HepG2 (cell line): ENCODE results near the gene TSC1. TPM values are rescaled to one million over a fixed set of nuclear protein-coding genes. Genes with fewer than 3 reads are reported as not detected.

ENCODE experiments used
- ATAC-seq: fragments of 200-7000 bp; cut with Tn5 transposase; 3 replicates; pipeline ENCODE4 v1.9.1; 2020; ENCODE audit warnings: mild to moderate bottlenecking, moderate library complexity
- BruUV-seq: library from RNA; stranded (reverse); fragments of 400-500 nt; replicated peaks from 2 replicates; lab custom pipeline; 2021; lab: Mats Ljungman, UMichigan
- CTCF ChIA-PET: fragments of 300-600 bp; formaldehyde crosslinking; extraction: SDS; loops from one replicate; lab custom pipeline; 2021; ENCODE audit warnings: low total read pairs, inconsistent platforms, low intra/inter-chr PET ratio; lab: Yijun Ruan, JAX
- POLR2A ChIA-PET: fragments of 350-600 bp; sonication (Branson Sonifier 250); formaldehyde crosslinking; loops from one replicate; lab custom pipeline; 2020; ENCODE audit warnings: antibody characterized with exemption, inconsistent platforms; lab: Yijun Ruan, JAX
- DNase-seq: peaks from one replicate; pipeline ENCODE4 v3.0.0-alpha.2; 2015; ENCODE audit warnings: low spot score
- FAIRE-seq: peaks from 3 replicates; lab custom pipeline; 2011; peaks lifted over from hg19 to GRCh38; lab: Jason Lieb, UNC
- H2AFZ ChIP-seq: one replicate; pipeline ENCODE4 v1.6.1; 2011; ENCODE audit warnings: low read length, inconsistent platforms
- H3K27ac ChIP-seq: fragments of 300-600 bp; 3 replicates; pipeline ENCODE4 v1.8.0; 2011; ENCODE audit warnings: mixed run types, mild to moderate bottlenecking, mixed read lengths, low read length, inconsistent platforms; ENCODE audit not compliant: insufficient read depth; ENCODE audit errors: extremely low read length
- H3K27me3 ChIP-seq, 2 experiments: fragments of 200-600 bp in 1 of 2; 2 replicates in 1 of 2; 3 replicates in 1 of 2; pipeline versions ENCODE4 v1.6.0 to v1.8.0; 2011; ENCODE audit warnings: low read length in 2 of 2, mild to moderate bottlenecking in 2 of 2, moderate library complexity in 2 of 2, inconsistent platforms in 1 of 2; ENCODE audit not compliant: insufficient read depth in 2 of 2, control insufficient read depth in 1 of 2
- H3K36me3 ChIP-seq, 2 experiments: fragments of 200-600 bp in 1 of 2; replicated peaks in 1 of 2; 2 replicates in 1 of 2; 3 replicates in 1 of 2; pipeline versions ENCODE4 v1.5.1 to v1.8.0; 2011; ENCODE audit warnings: low read length in 2 of 2, inconsistent platforms in 1 of 2; ENCODE audit not compliant: insufficient read depth in 2 of 2, control insufficient read depth in 1 of 2
- H3K4me1 ChIP-seq: 2 replicates; pipeline ENCODE4 v1.5.1; 2012; ENCODE audit warnings: low read length, inconsistent platforms; ENCODE audit not compliant: insufficient read depth
- H3K4me2 ChIP-seq: 2 replicates; pipeline ENCODE4 v1.6.0; 2011; ENCODE audit warnings: low read depth, low read length, inconsistent platforms
- H3K4me3 ChIP-seq, 3 experiments: fragments of 200-600 bp in 1 of 3; sonication (generic), shearing (Covaris generic) in 1 of 3; replicated peaks in 1 of 3; 2 replicates each; pipeline ENCODE4 v1.5.1; 2011 to 2016; ENCODE audit warnings: low read length in 3 of 3, inconsistent platforms in 2 of 3, low read depth in 2 of 3, mild to moderate bottlenecking in 2 of 3, control low read depth in 1 of 3, mixed read lengths in 1 of 3; ENCODE audit not compliant: insufficient read depth in 1 of 3
- H3K79me2 ChIP-seq: one replicate; pipeline ENCODE4 v1.6.1; 2011; ENCODE audit warnings: low read length, inconsistent platforms; ENCODE audit not compliant: insufficient read depth
- H3K9ac ChIP-seq: 2 replicates; pipeline ENCODE4 v1.6.0; 2011; ENCODE audit warnings: mild to moderate bottlenecking, low read depth, low read length, inconsistent platforms; ENCODE audit not compliant: insufficient read depth
- H3K9me3 ChIP-seq: 2 replicates; pipeline ENCODE4 v1.5.1; 2012; ENCODE audit warnings: mild to moderate bottlenecking, low read length
- H4K20me1 ChIP-seq: 2 replicates; pipeline ENCODE4 v1.6.0; 2011; ENCODE audit warnings: inconsistent platforms, mild to moderate bottlenecking, low read length, moderate library complexity; ENCODE audit not compliant: insufficient read depth
- CCAR2 ChIP-seq: fragments of 200-400 bp; formaldehyde crosslinking; optimal IDR thresholded peaks from 2 replicates; pipeline ENCODE3; 2018; ENCODE audit warnings: low read depth, mild to moderate bottlenecking, low read length, moderate library complexity
- ETV5 ChIP-seq: IDR thresholded peaks from 2 replicates; pipeline ENCODE4 v1.6.1; 2018; ENCODE audit warnings: missing biosample characterization, missing genetic modification reagents, inconsistent platforms, borderline replicate concordance
- ISL2 ChIP-seq: sonication (generic); formaldehyde crosslinking; IDR thresholded peaks from 2 replicates; pipeline ENCODE4 v1.5.0; 2020; ENCODE audit warnings: missing genetic modification reagents
- MAF1 ChIP-seq: sonication (generic); formaldehyde crosslinking; IDR thresholded peaks from 2 replicates; pipeline ENCODE4 v1.5.0; 2020; ENCODE audit warnings: missing genetic modification reagents, borderline replicate concordance
- NFIC ChIP-seq: IDR thresholded peaks from 2 replicates; pipeline ENCODE4 v1.6.1; 2012; ENCODE audit warnings: mild to moderate bottlenecking, low read length, inconsistent platforms
- RARG ChIP-seq: sonication (generic); formaldehyde crosslinking; IDR thresholded peaks from 2 replicates; pipeline ENCODE4 v1.4.0; 2020; ENCODE audit warnings: low read depth, mild to moderate bottlenecking, missing genetic modification reagents
- SMAD9 ChIP-seq: sonication (generic); formaldehyde crosslinking; IDR thresholded peaks from 2 replicates; pipeline ENCODE4 v1.5.1; 2020; ENCODE audit warnings: mild to moderate bottlenecking, missing genetic modification reagents
- TBX2 ChIP-seq: sonication (generic); formaldehyde crosslinking; IDR thresholded peaks from 2 replicates; pipeline ENCODE4 v1.5.0; 2020; ENCODE audit warnings: missing genetic modification reagents, mild to moderate bottlenecking, borderline replicate concordance
- TEAD3 ChIP-seq: optimal IDR thresholded peaks from 2 replicates; pipeline ENCODE3; 2016; ENCODE audit warnings: borderline replicate concordance
- ZMAT3 ChIP-seq: sonication (generic); formaldehyde crosslinking; conservative IDR thresholded peaks from 2 replicates; pipeline ENCODE4 v1.7.0; 2021; ENCODE audit warnings: missing genetic modification reagents
- ZNF484 ChIP-seq: sonication (generic); formaldehyde crosslinking; IDR thresholded peaks from 2 replicates; pipeline ENCODE4 v1.5.1; 2020; ENCODE audit warnings: mild to moderate bottlenecking, low read depth, missing genetic modification reagents, borderline replicate concordance
- ZNF510 ChIP-seq: sonication (generic); formaldehyde crosslinking; IDR thresholded peaks from 2 replicates; pipeline ENCODE4 v1.4.0; 2020; ENCODE audit warnings: low read depth, mild to moderate bottlenecking, missing genetic modification reagents
- ZNF703 ChIP-seq: sonication (generic); formaldehyde crosslinking; IDR thresholded peaks from 2 replicates; pipeline ENCODE4 v1.5.1; 2020; ENCODE audit warnings: missing genetic modification reagents, mild to moderate bottlenecking, moderate library complexity, borderline replicate concordance
- ZSCAN20 ChIP-seq: sonication (generic); formaldehyde crosslinking; IDR thresholded peaks from 2 replicates; pipeline ENCODE4 v1.4.0; 2020; ENCODE audit warnings: missing genetic modification reagents, mild to moderate bottlenecking, borderline replicate concordance
- WGBS: methylation state at CpG from one replicate; pipeline ENCODE4 v1.1.6; 2017; ENCODE audit warnings: low lambda C conversion rate; 5-methylcytosine and 5-hydroxymethylcytosine counted together
- in situ Hi-C: cut with HindIII; loops from 2 replicates; pipeline ENCODE4 v1.10.0; 2017; ENCODE audit warnings: low pct_unique_long_range_greater_than_20kb; ENCODE audit not compliant: extremely low pct_ligation_motif_present
- intact Hi-C: fragments of 100-400 bp; cut with micrococcal nuclease; formaldehyde crosslinking; loops from one replicate; pipeline ENCODE4 v1.10.0; 2022; ENCODE audit not compliant: unreplicated experiment
- polyA plus RNA-seq, 8 experiments: library from polyadenylated mRNA; depleted of rRNA in 3 of 8; stranded (reverse) in 7 of 8; unstranded in 1 of 8; fragments of >200 nt; fragmentation: Illumina TruSeq in 4 of 8; extraction: Trizol in 4 of 8; gene quantifications; 2 replicates each; pipeline versions ENCODE4 v1.2.1 to v1.2.3, GENCODE V29; 2011 to 2016; ENCODE audit warnings: low read depth in 4 of 8, missing spikeins in 1 of 8, mixed read lengths in 1 of 8; ENCODE audit not compliant: insufficient read depth in 1 of 8
- total RNA-seq, 5 experiments: library from RNA; depleted of rRNA; stranded (reverse); fragments of >200 nt; fragmentation: Illumina TruSeq; extraction: Trizol; gene quantifications; 2 replicates each; pipeline ENCODE4 v1.2.3, GENCODE V29; 2016; ENCODE audit warnings: low read depth in 1 of 5
- TF ChIP-seq, protein P1 (sequence below): sonication (generic); formaldehyde crosslinking; IDR thresholded peaks from 2 replicates; pipeline ENCODE4 v1.4.0; 2020; ENCODE audit warnings: missing genetic modification reagents

TSC1 gene
- total and polyA plus RNA-seq, 2 of the 13 experiments (the other 11 are each of a cell fraction or from before 2014, with no cell fraction given), result 31.6 to 66.1 TPM

DNA sequence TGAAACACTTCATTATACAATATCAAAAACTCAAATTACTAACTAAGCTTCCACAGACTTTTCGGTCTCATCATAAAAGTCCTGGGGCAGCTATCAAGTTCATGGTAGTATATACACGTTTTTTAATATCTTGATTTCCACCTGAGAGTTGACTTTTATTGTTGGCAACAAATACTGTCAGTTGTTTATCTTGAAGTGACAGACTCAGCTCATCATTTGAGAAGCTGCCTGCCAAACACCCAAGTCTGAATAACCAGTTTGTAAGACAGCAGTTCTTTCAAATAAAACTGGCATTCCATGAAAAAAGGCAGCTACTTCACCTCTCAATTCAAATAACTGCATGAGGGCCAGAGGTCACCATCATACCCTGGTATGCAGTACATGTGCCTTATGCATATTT is 35.1 kb downstream of the TSC1 start:
- no TSS peak for BruUV-seq
- intact Hi-C loops (no loop called here), in situ Hi-C loops (no loop called here)
- ChIA-PET CTCF (no interaction called here), POLR2A (interaction anchor here (0.7 kb wide), 1 partner anchor 35 kb away, joined by 3 read pairs; no protein-coding TSS in a partner anchor)
- Histone ChIP-seq H3K9ac (no peak overlapping the region), H3K4me1 (no peaks in the 10 kb centered on the region), H4K20me1 (0 out of 2 replicates have a peak, but pooled peaks cover 4% of the 10 kb centered on the region), H3K27me3 (no peaks in the 10 kb centered on the region), H2AFZ (no peak overlapping the region), H3K4me3 (no peak overlapping the region), H3K79me2 (no peaks in the 10 kb centered on the region), H3K4me2 (no peak overlapping the region), H3K27ac (no peak overlapping the region), H3K36me3 (peaks cover 9 to 44% of the 10 kb centered on the region in 2 experiments; a peak in 4 of 5 replicates), H3K9me3 (no peaks in the 10 kb centered on the region)
- 78% methylated on average over 2 of the region's 2 CpGs for WGBS
- ATAC-seq, result no peak
- no peak for FAIRE-seq
- TF ChIP-seq ETV5 (CRISPR knock-in tag) (no peak), ZNF484 (no peak), ZNF703 (no peak), MAF1 (CRISPR knock-in tag) (no peak), TEAD3 (no peak), ZSCAN20 (CRISPR knock-in tag) (no peak), RARG (no peak), NFIC (no peak), TBX2 (no peak), ISL2 (no peak), ZNF510 (CRISPR knock-in tag) (no peak), ZMAT3 (no peak), CCAR2 (no peak), SMAD9 (CRISPR knock-in tag) (no peak)
- TF ChIP-seq, protein P1, sequence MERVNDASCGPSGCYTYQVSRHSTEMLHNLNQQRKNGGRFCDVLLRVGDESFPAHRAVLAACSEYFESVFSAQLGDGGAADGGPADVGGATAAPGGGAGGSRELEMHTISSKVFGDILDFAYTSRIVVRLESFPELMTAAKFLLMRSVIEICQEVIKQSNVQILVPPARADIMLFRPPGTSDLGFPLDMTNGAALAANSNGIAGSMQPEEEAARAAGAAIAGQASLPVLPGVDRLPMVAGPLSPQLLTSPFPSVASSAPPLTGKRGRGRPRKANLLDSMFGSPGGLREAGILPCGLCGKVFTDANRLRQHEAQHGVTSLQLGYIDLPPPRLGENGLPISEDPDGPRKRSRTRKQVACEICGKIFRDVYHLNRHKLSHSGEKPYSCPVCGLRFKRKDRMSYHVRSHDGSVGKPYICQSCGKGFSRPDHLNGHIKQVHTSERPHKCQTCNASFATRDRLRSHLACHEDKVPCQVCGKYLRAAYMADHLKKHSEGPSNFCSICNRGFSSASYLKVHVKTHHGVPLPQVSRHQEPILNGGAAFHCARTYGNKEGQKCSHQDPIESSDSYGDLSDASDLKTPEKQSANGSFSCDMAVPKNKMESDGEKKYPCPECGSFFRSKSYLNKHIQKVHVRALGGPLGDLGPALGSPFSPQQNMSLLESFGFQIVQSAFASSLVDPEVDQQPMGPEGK (CRISPR knock-in tag), result no peak
- no peak for DNase-seq
